Measurements from ENCODE around the gene PTPRM. TPM values are rescaled to one million over a fixed set of nuclear protein-coding genes. Genes with fewer than 3 reads are reported as not detected.

The PTPRM gene
- total RNA-seq, 4 donors from 2014 or later, result 21.4 to 41.8 (median 29.6) TPM

DNA sequence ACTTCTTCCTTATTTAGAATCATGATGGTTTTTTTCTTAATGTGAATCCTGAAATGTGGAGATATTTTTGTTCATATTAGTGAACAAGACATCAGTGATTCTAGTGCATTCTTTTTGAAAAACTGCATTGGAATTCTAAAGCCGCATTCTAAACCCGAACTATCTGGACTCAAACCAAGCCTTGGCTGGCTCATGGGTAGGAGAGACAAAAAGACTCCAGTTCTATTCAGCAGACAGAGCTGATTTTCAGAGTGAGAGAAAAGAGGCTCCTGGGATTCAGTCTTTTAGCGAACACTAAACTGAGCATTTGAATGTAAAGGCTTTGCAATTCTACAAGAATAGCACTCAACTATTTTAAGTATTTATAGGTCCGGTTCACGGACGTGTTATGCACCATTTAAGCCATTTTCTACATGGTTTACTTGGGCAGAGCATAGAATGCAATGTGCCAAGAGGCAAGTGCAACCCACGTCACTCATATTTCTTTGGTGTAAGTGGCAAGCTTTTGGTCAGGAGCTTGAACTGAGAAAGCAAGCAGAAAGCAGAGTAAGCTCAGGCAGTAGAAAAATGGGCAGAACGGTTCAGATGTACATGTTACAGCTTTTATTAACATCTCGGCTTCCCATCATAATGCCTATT, 814.8 kb downstream of the PTPRM start:
- intact Hi-C loops (cut with DNase I; ENCODE audit: low total_unique reads), result no loop called here
- H3K4me3 ChIP-seq (ENCODE audit: low read depth, poor library complexity, severe bottlenecking), result no peak overlapping the region
- WGBS, 2 donors, result 80 to 83% methylated on average over 9 of the region's 9 CpGs
- TF ChIP-seq CTCF (IDR thresholded peaks at IDR 0.05) (no peak), POLR2A (IDR thresholded peaks at IDR 0.05) (no peak)
- peak in 1 of 2 donors; percentile 14 for DNase-seq (ENCODE audit: low spot score in 2 of 2)

DNA sequence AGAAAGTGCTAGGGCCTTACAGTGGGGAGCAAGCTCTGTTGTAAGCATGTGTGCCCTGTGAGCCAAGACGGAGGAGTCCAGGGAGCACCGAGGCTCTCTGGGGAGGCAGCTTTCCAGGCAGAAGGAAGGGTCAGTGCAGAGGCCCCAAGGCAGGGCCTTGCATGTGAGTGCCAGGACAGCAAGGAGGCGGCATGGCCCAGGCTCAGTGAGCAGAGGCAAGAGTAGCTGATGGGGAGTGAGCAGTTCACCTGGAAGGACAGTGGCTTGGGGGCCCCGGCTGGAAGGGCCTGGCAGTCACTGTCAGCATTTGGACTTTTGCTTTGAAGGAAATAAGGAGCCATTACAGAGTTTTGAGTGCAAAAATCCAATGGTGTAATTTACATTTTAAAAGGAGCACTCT, 818.3 kb downstream of the PTPRM start:
- 91 to 97% methylated on average over 4 of the region's 4 CpGs for WGBS, 2 donors
- DNase-seq (ENCODE audit: low spot score in 2 of 2), result peak in 1 of 2 donors; percentile 80
- TF ChIP-seq CTCF (IDR thresholded peaks at IDR 0.05), result no peak
- TF ChIP-seq POLR2A (IDR thresholded peaks at IDR 0.05), result no peak
- intact Hi-C loops (cut with DNase I; ENCODE audit: low total_unique reads), result no loop called here
- no peak overlapping the region for H3K4me3 ChIP-seq (ENCODE audit: low read depth, poor library complexity, severe bottlenecking)

DNA sequence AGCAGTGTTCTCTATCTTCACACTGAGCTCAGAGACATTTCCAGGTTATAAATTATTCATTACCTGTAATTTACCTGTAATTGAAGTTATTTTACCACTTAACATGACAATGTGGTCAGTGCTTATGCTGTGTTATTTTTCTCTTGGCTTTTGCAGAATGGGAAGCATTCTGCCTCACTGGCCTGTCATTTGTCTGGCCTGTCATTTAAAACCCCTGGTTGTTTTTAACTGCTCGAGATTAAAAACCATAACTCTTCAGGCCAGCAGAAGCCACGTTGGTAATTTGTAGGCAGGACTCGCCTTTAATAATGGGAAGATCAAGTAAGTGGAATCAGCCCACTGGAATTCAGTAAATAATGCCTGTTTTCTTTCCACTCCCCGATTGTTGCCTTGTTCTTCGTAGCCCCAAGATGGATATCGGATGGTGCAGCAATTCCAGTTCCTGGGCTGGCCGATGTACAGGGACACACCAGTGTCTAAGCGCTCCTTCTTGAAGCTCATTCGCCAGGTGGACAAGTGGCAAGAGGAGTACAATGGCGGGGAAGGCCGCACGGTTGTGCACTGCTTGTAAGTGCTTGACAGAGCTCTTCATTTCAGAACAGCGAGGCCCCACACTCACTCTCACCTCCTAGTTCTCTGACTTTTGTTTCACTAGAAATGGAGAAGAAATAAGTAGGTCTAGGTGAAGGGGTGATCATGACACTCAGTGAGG, 819.7 kb downstream of the PTPRM start:
- DNase-seq (ENCODE audit: low spot score in 2 of 2), result peak in 1 of 2 donors; percentile 77
- intact Hi-C loops (cut with DNase I; ENCODE audit: low total_unique reads), result no loop called here
- whole genome bisulfite sequencing, 2 donors, result 86 to 87% methylated on average over 13 of the region's 13 CpGs
- TF ChIP-seq CTCF (IDR thresholded peaks at IDR 0.05) (no peak), POLR2A (IDR thresholded peaks at IDR 0.05) (no peak)
- no peak overlapping the region for H3K4me3 ChIP-seq (ENCODE audit: low read depth, poor library complexity, severe bottlenecking)

DNA sequence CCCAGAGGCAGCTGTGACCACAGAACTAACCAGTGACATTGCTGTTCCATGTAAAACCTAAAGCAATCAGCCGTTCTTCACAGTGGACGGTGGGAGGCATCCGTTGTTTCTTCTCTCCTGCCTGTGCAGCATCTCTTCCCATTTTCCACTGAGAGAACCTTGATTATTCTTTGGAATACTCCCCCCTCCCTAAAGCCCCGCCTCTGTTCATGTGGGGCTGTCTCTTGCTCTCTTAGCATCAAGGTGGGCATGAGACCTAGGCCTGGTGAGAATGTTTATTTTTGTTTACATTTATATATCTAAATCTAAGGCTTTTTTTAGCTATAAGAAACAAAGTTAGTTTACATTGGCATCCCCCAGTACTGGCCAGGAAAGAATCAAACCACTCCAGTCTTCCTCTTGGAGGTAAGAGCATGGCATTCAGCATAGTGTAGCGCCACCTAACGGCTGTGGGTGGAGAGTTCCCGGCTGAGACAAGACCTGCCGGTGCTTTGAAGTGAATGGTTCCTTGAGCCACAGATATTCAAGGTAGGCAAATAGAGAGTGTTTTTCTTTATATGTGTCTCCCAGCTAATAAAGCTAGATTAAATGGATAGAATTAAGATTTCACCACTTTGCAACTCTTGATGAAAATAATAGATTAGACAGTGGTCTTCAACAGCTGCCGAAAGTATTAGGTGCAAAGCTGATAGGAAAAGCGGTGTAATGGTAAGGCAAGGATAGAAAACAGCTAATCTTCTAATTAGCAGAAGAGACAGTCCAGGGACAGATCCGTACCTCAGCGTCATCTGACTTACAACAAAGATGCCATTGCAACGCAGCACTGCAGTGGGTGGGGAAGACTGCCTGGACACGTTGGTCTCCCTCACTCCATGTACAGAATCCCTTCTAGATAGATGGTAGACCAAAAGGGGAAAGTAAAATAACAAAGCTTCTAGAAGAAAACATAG, 822.5 kb downstream of the PTPRM start:
- DNase-seq (ENCODE audit: low spot score in 2 of 2), result peak; percentile 39 to 88
- H3K4me3 ChIP-seq (ENCODE audit: low read depth, poor library complexity, severe bottlenecking), result no peak overlapping the region
- TF ChIP-seq POLR2A (IDR thresholded peaks at IDR 0.05) (no peak), CTCF (IDR thresholded peaks at IDR 0.05) (no peak)
- intact Hi-C loops (cut with DNase I; ENCODE audit: low total_unique reads), result no loop called here
- WGBS, 2 donors, result 69 to 71% methylated on average over 14 of the region's 14 CpGs

DNA sequence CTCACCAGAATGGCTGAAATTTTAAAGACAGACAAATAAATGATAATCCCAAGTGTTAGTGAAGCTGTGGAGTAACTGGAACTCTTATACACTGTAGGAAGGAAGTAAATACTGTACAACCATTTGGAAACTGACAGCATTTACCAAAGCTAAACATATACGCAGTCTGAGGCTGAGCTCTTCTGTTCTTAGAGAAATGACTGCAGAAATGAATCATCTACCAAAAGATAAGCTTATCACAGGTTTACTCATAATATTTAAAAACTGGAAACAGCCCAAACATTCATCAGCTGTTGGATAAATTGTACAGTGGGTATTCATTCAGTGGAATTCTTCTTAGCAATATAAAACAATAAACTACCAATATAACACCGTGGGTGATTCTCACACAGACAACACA, 824.0 kb downstream of the PTPRM start:
- H3K4me3 ChIP-seq (ENCODE audit: low read depth, poor library complexity, severe bottlenecking), result no peak overlapping the region
- TF ChIP-seq CTCF (IDR thresholded peaks at IDR 0.05), result no peak
- TF ChIP-seq POLR2A (IDR thresholded peaks at IDR 0.05), result no peak
- intact Hi-C loops (cut with DNase I; ENCODE audit: low total_unique reads), result no loop called here
- DNase-seq (ENCODE audit: low spot score in 2 of 2), result no peak
- 80 to 84% methylated on average over 2 of the region's 2 CpGs for WGBS, 2 donors

All from lower leg skin (tissue), 4 donors.